SK-N-SH (cell line): ENCODE measurements around the gene C2orf74. TPM values are rescaled to one million over a fixed set of nuclear protein-coding genes. Genes with fewer than 3 reads are reported as not detected.

Experiments
- CTCF ChIA-PET: fragments of 300-600, 350-600 bp; formaldehyde crosslinking; extraction: SDS; loops from one replicate; lab custom pipeline; 2021; lab: Yijun Ruan, JAX
- POLR2A ChIA-PET: fragments of 350-600 bp; sonication (Branson Sonifier 250); formaldehyde crosslinking; extraction: SDS; loops from one replicate; lab custom pipeline; 2020; ENCODE audit warnings: antibody characterized with exemption, inconsistent platforms; lab: Yijun Ruan, JAX
- DNase-seq: peaks from one replicate; pipeline ENCODE4 v3.0.0; 2012
- H2AFZ ChIP-seq: fragments of 200-600 bp; sonication (generic); 2 replicates; pipeline ENCODE4 v1.8.1; 2016; ENCODE audit warnings: antibody characterized with exemption, mild to moderate bottlenecking, low read depth
- H3F3A ChIP-seq: fragments of 200-600 bp; sonication (generic); replicated peaks from 2 replicates; pipeline ENCODE3; 2016; ENCODE audit warnings: antibody characterized with exemption, mild to moderate bottlenecking; ENCODE audit not compliant: insufficient read depth
- H3K27ac ChIP-seq, 2 experiments: fragments of 200-500 bp in 1 of 2; fragments of 200-600 bp in 1 of 2; sonication (Bioruptor generic) in 1 of 2; sonication (generic), shearing (Covaris generic) in 1 of 2; 2 replicates each; pipeline versions ENCODE4 v1.5.1 to v1.6.1; 2014 to 2016; ENCODE audit warnings: low read depth in 2 of 2, inconsistent platforms in 1 of 2, low read length in 1 of 2, mild to moderate bottlenecking in 1 of 2, mixed read lengths in 1 of 2
- H3K27me3 ChIP-seq: fragments of 200-600 bp; sonication (generic), shearing (Covaris generic); 2 replicates; pipeline ENCODE4 v1.6.1; 2016; ENCODE audit warnings: mixed run types; ENCODE audit not compliant: insufficient read depth
- H3K36me3 ChIP-seq, 2 experiments: fragments of 200-500 bp in 1 of 2; fragments of 200-600 bp in 1 of 2; sonication (Bioruptor generic) in 1 of 2; sonication (generic) in 1 of 2; replicated peaks in 1 of 2; 2 replicates each; pipeline versions ENCODE3 to v1.5.1; 2014 to 2016; ENCODE audit warnings: low read length in 1 of 2, mild to moderate bottlenecking in 1 of 2; ENCODE audit not compliant: insufficient read depth in 2 of 2, control insufficient read depth in 1 of 2
- H3K4me1 ChIP-seq, 2 experiments: fragments of 200-500 bp in 1 of 2; fragments of 200-600 bp in 1 of 2; sonication (Bioruptor generic) in 1 of 2; sonication (generic), shearing (Covaris generic) in 1 of 2; 2 replicates each; pipeline versions ENCODE4 v1.5.1 to v1.6.1; 2014 to 2016; ENCODE audit warnings: low read depth in 1 of 2, low read length in 1 of 2, mixed run types in 1 of 2; ENCODE audit not compliant: insufficient read depth in 2 of 2, control insufficient read depth in 1 of 2
- H3K4me2 ChIP-seq: fragments of 200-600 bp; sonication (generic), shearing (Covaris generic); 2 replicates; pipeline ENCODE4 v1.6.1; 2017; ENCODE audit warnings: mixed run types
- H3K4me3 ChIP-seq, 2 experiments: fragments of 200-500 bp in 1 of 2; fragments of 200-600 bp in 1 of 2; sonication (Bioruptor generic) in 1 of 2; sonication (generic), shearing (Covaris generic) in 1 of 2; 2 replicates each; pipeline versions ENCODE4 v1.5.1 to v1.8.1; 2014 to 2016; ENCODE audit warnings: low read depth in 2 of 2, inconsistent platforms in 1 of 2, low read length in 1 of 2, mild to moderate bottlenecking in 1 of 2, mixed read lengths in 1 of 2, moderate library complexity in 1 of 2
- H3K79me2 ChIP-seq: fragments of 200-600 bp; sonication (generic); 2 replicates; pipeline ENCODE4 v1.8.1; 2017; ENCODE audit warnings: mild to moderate bottlenecking; ENCODE audit not compliant: insufficient read depth
- H3K9ac ChIP-seq: fragments of 200-600 bp; sonication (generic); 2 replicates; pipeline ENCODE4 v1.6.1; 2017; ENCODE audit warnings: mixed run types
- H3K9me2 ChIP-seq: fragments of 200-600 bp; sonication (generic); 2 replicates; pipeline ENCODE4 v1.6.1; 2017; ENCODE audit warnings: mixed run types
- H3K9me3 ChIP-seq: fragments of 200-600 bp; sonication (generic); 2 replicates; pipeline ENCODE4 v1.6.1; 2017; ENCODE audit warnings: mixed run types, mild to moderate bottlenecking, moderate library complexity
- H4K20me1 ChIP-seq: fragments of 200-600 bp; sonication (generic); 2 replicates; pipeline ENCODE4 v1.6.1; 2017; ENCODE audit warnings: mild to moderate bottlenecking, mixed run types; ENCODE audit not compliant: insufficient read depth
- EZH2phosphoT487 ChIP-seq: fragments of 200-600 bp; sonication (generic); IDR thresholded peaks from 2 replicates; pipeline ENCODE4 v1.6.1; 2017; ENCODE audit warnings: low read depth, mixed run types, mild to moderate bottlenecking, antibody characterized with exemption, moderate library complexity, borderline replicate concordance
- FOXM1 ChIP-seq: IDR thresholded peaks from 2 replicates; pipeline ENCODE4 v1.4.0; 2012; ENCODE audit warnings: low read depth, mild to moderate bottlenecking
- GABPA ChIP-seq: IDR thresholded peaks from 2 replicates; pipeline ENCODE4 v1.4.0; 2012; ENCODE audit warnings: low read depth, mild to moderate bottlenecking
- MAX ChIP-seq: IDR thresholded peaks from 2 replicates; pipeline ENCODE4 v1.4.0; 2012; ENCODE audit warnings: low read depth
- MEF2A ChIP-seq: IDR thresholded peaks from 2 replicates; pipeline ENCODE4 v1.4.0; 2012; ENCODE audit warnings: low read depth, borderline replicate concordance
- MXI1 ChIP-seq: IDR thresholded peaks from 2 replicates; pipeline ENCODE4 v1.6.1; 2012; ENCODE audit warnings: mild to moderate bottlenecking, low read depth, low read length, improper control_type of control experiment
- NFIC ChIP-seq: IDR thresholded peaks from 2 replicates; pipeline ENCODE4 v1.4.0; 2012; ENCODE audit warnings: borderline replicate concordance
- POLR2AphosphoS5 ChIP-seq: IDR thresholded peaks from 2 replicates; pipeline ENCODE4 v1.6.1; 2012; ENCODE audit warnings: low read depth, low read length
- REST ChIP-seq: IDR thresholded peaks from 2 replicates; pipeline ENCODE4 v1.6.1; 2012; ENCODE audit warnings: mild to moderate bottlenecking, low read depth, low read length, moderate library complexity
- RFX5 ChIP-seq: IDR thresholded peaks from 2 replicates; pipeline ENCODE4 v1.6.1; 2012; ENCODE audit warnings: mild to moderate bottlenecking, improper control_type of control experiment, low read length
- RXRA ChIP-seq: IDR thresholded peaks from 2 replicates; pipeline ENCODE4 v1.4.0; 2012; ENCODE audit warnings: low read depth, mild to moderate bottlenecking, borderline replicate concordance
- TAF1 ChIP-seq: IDR thresholded peaks from 2 replicates; pipeline ENCODE4 v1.6.1; 2012; ENCODE audit warnings: low read depth, mild to moderate bottlenecking, low read length, moderate library complexity, borderline replicate concordance
- TEAD4 ChIP-seq: IDR thresholded peaks from 2 replicates; pipeline ENCODE4 v1.4.0; 2012; ENCODE audit warnings: mild to moderate bottlenecking, borderline replicate concordance; ENCODE audit not compliant: insufficient read depth
- USF2 ChIP-seq: fragments of 150-350 bp; IDR thresholded peaks from 2 replicates; pipeline ENCODE4 v1.6.1; 2017; ENCODE audit warnings: antibody characterized with exemption, low read length, low read depth, borderline replicate concordance
- YY1 ChIP-seq: IDR thresholded peaks from 2 replicates; pipeline ENCODE4 v1.4.0; 2012; ENCODE audit warnings: low read depth, mild to moderate bottlenecking
- WGBS: methylation state at CpG from one replicate; pipeline ENCODE4 v1.1.6; 2017; ENCODE audit warnings: low lambda C conversion rate; 5-methylcytosine and 5-hydroxymethylcytosine counted together
- polyA plus RNA-seq, 3 experiments: library from polyadenylated mRNA; depleted of rRNA; stranded (reverse); fragments of >200 nt; gene quantifications; 2 replicates each; pipeline ENCODE4 v1.2.3, GENCODE V29; 2012
- TF ChIP-seq, protein P1 (sequence below): fragments of 150-350 bp; IDR thresholded peaks from 2 replicates; pipeline ENCODE4 v1.6.1; 2016; ENCODE audit warnings: mild to moderate bottlenecking, low read depth, low read length
- TF ChIP-seq, protein P2 (sequence below): IDR thresholded peaks from 2 replicates; pipeline ENCODE4; 2012
- TF ChIP-seq, protein P3 (sequence below): IDR thresholded peaks from 2 replicates; pipeline ENCODE4 v1.4.0; 2012; ENCODE audit warnings: low read depth, borderline replicate concordance
- TF ChIP-seq, protein P4 (sequence below): IDR thresholded peaks from 2 replicates; pipeline ENCODE4 v1.4.0; 2012; ENCODE audit warnings: low read depth, borderline replicate concordance

The C2orf74 gene
- polyA plus RNA-seq, 1 of the 3 experiments (the other 2 are of a cell fraction): 24.1 TPM

- TF ChIP-seq MEF2A (no peak), NFIC (no peak)
- TF ChIP-seq, all 33 proteins: peak for 0
Observed at GRCh38 chr2:61141151-61141550, 20.8 kb upstream of the C2orf74 start (continued).

GRCh38 chr2:61144697-61145268 lies 17.2 kb upstream of the C2orf74 start:
- POLR2A ChIA-PET: interaction anchor here (0.6 to 1.2 kb wide), 5 partner anchors 9 to 72 kb away, joined by 3 to 5 read pairs (median 4); no protein-coding TSS in a partner anchor
- TF ChIP-seq EZH2phosphoT487 (no peak), RXRA (no peak), YY1 (no peak), MAX (peak; percentile 82), REST (no peak), FOXM1 (no peak), MXI1 (peak; percentile 70; the same call in 1 of the 2 replicates), RFX5 (no peak), NFIC (no peak), MEF2A (no peak), TAF1 (peak; percentile 67), GABPA (0 out of 2 replicates have a peak, but pooled peaks have one; percentile 43), USF2 (no peak), POLR2AphosphoS5 (peak; percentile 95), TEAD4 (no peak)
- TF ChIP-seq, protein P1, sequence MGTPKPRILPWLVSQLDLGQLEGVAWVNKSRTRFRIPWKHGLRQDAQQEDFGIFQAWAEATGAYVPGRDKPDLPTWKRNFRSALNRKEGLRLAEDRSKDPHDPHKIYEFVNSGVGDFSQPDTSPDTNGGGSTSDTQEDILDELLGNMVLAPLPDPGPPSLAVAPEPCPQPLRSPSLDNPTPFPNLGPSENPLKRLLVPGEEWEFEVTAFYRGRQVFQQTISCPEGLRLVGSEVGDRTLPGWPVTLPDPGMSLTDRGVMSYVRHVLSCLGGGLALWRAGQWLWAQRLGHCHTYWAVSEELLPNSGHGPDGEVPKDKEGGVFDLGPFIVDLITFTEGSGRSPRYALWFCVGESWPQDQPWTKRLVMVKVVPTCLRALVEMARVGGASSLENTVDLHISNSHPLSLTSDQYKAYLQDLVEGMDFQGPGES: no peak
- TF ChIP-seq, protein P2, sequence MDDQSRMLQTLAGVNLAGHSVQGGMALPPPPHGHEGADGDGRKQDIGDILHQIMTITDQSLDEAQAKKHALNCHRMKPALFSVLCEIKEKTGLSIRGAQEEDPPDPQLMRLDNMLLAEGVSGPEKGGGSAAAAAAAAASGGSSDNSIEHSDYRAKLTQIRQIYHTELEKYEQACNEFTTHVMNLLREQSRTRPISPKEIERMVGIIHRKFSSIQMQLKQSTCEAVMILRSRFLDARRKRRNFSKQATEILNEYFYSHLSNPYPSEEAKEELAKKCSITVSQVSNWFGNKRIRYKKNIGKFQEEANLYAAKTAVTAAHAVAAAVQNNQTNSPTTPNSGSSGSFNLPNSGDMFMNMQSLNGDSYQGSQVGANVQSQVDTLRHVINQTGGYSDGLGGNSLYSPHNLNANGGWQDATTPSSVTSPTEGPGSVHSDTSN: no peak
- TF ChIP-seq, protein P3, sequence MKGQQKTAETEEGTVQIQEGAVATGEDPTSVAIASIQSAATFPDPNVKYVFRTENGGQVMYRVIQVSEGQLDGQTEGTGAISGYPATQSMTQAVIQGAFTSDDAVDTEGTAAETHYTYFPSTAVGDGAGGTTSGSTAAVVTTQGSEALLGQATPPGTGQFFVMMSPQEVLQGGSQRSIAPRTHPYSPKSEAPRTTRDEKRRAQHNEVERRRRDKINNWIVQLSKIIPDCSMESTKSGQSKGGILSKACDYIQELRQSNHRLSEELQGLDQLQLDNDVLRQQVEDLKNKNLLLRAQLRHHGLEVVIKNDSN: no peak
- TF ChIP-seq, protein P4, sequence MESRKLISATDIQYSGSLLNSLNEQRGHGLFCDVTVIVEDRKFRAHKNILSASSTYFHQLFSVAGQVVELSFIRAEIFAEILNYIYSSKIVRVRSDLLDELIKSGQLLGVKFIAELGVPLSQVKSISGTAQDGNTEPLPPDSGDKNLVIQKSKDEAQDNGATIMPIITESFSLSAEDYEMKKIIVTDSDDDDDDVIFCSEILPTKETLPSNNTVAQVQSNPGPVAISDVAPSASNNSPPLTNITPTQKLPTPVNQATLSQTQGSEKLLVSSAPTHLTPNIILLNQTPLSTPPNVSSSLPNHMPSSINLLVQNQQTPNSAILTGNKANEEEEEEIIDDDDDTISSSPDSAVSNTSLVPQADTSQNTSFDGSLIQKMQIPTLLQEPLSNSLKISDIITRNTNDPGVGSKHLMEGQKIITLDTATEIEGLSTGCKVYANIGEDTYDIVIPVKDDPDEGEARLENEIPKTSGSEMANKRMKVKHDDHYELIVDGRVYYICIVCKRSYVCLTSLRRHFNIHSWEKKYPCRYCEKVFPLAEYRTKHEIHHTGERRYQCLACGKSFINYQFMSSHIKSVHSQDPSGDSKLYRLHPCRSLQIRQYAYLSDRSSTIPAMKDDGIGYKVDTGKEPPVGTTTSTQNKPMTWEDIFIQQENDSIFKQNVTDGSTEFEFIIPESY: no peak

More at GRCh38 chr2:61144697-61145268, 17.2 kb upstream of the C2orf74 start:
- H3K36me3 ChIP-seq: peaks cover 12 to 23% of the 10 kb centered on the region in 2 experiments
- 2% methylated on average over 28 of the region's 31 CpGs for WGBS
- H3K4me3 ChIP-seq: peak overlapping the region; percentile 64 to 69
- peak overlapping the region; percentile 90 for H3K4me2 ChIP-seq
- DNase-seq: peak; percentile 94
- H3K27ac ChIP-seq: peak overlapping the region; percentile 59 to 89
- H3K9ac ChIP-seq: peak overlapping the region; percentile 58; the same call in 1 of the 2 replicates
- H3K4me1 ChIP-seq: no peaks in the 10 kb centered on the region; a peak in 1 of 4 replicates
- CTCF ChIA-PET: interaction anchor here (2.4 kb wide), 1 partner anchor 9 kb away, joined by 13 read pairs; no protein-coding TSS in a partner anchor
- H3K9me2 ChIP-seq: no peaks in the 10 kb centered on the region
- H3F3A ChIP-seq: peaks cover 14% of the 10 kb centered on the region
- H2AFZ ChIP-seq: peak overlapping the region; percentile 92
- peaks cover 25% of the 10 kb centered on the region for H3K79me2 ChIP-seq
- no peaks in the 10 kb centered on the region for H3K9me3 ChIP-seq
- no peaks in the 10 kb centered on the region for H3K27me3 ChIP-seq
- no peaks in the 10 kb centered on the region for H4K20me1 ChIP-seq
